Hematopoietic multipotent progenitor cell treated with erythropoietin and hydrocortisone succinate and interleukin-3 and kit ligand, for 17 days (in vitro differentiated cells): ENCODE measurements around the gene GNLY.
"Not testable (repeated sequence)": the region's sequence is repeated elsewhere in the genome, so short reads cannot be mapped to it uniquely, and the experiment has no call there.

Experiments used
- DNase-seq: peaks from one replicate; pipeline ENCODE4 v3.0.0-alpha.2; 2015; ENCODE audit warnings: low spot score

GNLY gene

DNA sequence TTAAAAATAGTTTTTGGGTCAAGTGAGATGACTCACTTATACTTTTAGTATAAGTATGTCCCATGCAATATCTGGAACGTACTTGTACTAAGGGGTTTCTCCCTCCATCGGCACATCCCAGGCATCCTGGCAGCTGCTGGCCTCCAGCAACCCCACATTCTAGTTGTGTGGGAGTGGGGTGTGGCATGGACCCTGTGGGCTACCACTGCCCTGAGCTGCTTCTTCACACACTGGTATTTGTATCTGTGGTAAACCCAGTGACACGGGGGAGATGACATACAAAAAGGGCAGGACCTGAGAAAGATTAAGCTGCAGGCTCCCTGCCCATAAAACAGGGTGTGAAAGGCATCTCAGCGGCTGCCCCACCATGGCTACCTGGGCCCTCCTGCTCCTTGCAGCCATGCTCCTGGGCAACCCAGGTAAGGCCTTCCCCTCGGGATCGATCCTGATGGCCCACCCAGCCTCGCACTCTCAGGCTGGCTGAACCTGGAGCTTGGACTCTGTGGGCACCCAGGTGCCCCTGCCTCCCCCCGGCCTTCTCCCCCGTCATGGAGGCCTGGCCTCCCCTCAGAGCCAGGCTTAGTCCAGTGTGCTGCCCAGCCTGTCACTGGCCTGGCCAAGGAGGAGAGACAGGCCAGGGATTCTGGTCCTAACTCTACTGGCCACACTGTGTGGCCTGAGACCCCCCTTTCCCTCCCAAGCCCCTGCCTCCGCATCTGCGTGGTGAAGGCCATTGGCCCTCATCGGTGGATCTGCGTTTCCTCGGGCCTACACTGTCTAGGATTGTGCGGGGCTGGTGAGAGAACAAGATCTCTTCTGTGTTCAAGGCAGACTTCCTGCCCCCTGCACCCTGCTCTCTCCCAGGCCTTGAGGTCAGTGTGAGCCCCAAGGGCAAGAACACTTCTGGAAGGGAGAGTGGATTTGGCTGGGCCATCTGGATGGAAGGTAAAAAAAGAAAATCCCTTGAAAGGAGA is at the start of gene GNLY:
GNLY (plus strand) TSS at position 307 of the 974 bp plus-strand sequence; CDS start at position 368, 61 bp downstream.
- DNase-seq, result no peak

DNA sequence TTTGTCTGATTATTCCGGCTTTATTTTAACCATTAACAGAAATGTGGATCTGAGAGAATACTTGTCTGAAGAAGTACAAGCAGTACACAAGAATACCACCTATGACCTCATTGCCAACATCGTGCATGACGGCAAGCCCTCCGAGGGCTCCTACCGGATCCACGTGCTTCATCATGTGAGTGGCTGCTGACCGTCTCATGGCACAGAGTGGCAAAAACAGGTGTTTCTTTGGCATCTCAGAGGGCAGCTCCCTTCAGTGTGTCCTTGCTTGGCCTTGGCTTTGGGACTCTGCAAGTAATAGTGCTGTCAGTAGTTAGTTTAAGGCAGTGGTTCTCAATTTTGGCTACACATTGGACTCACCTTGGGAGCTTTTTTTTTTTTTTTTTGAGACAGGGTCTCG is 49.2 kb upstream of the GNLY start:
- DNase-seq, result no peak

DNA sequence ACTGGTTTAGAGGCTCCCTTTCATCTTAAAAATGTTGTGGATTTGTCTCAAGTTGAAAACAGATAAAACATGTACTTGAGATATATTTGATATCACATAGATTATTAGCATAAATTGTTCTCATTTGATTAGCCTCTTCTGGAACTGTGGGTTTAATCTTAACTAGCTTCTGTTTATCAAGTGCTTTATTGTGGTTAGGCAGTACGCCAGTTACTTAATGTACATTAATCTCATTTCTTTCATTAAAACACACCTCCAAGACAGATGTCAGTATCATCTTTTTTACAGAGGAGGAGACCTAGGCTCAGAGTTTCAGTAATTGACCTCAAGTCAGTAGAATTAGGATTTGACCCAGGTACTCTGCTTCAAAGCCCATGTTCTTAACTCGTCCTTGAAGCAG is 48.0 kb upstream of the GNLY start:
- DNase-seq, result no peak

DNA sequence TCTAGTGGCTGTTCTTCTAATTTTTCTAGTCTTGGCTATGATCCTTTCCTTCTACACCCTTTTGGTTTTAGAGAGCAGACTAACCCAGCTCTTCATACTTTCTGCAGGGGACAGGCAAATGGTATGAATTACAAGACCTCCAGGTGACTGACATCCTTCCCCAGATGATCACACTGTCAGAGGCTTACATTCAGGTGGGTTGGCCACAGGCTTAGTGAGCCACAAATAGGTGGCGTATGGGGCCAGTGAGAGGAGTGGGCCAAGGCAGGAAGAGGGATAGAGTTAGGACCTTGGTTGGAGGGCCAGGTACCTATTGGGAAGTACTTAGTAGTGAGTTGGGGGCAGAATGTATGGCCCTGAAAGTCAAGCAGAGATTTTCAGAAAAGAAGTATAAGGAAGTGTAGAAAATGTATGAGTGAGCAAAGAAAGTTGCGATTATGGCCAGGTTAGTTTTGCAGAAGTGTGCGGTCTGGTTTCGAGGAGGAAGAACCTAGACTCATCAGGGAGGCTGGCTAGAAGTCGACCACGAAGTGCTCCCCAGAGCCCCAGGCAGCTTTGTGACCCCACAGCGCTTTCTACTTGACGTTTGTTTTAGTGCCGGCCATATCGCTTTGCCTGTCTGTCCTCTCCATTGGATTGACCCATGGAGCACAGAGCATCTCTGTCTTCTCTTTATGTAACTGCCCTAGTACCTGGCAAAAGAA is 46.2 kb upstream of the GNLY start:
- DNase-seq, result no peak

DNA sequence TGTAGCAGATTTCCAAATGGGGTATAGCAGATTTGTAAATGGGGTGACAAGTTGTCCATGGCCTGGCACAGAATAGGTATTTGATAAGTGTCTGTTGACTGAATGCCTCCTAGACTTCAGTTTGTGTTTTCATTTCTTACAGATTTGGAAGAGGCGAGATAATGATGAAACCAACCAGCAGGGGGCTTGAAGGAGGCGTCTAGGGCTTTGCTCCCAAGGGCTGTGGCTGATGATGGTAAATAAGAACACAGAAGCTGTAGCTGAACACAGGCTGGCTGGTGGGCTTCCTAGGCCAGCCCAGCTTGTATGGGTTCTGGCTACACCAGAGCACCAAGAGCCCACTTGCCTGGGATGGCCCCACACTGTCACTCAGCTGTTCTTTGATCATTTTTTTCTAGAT is 45.5 kb upstream of the GNLY start:
- DNase-seq, result peak; percentile 14

DNA sequence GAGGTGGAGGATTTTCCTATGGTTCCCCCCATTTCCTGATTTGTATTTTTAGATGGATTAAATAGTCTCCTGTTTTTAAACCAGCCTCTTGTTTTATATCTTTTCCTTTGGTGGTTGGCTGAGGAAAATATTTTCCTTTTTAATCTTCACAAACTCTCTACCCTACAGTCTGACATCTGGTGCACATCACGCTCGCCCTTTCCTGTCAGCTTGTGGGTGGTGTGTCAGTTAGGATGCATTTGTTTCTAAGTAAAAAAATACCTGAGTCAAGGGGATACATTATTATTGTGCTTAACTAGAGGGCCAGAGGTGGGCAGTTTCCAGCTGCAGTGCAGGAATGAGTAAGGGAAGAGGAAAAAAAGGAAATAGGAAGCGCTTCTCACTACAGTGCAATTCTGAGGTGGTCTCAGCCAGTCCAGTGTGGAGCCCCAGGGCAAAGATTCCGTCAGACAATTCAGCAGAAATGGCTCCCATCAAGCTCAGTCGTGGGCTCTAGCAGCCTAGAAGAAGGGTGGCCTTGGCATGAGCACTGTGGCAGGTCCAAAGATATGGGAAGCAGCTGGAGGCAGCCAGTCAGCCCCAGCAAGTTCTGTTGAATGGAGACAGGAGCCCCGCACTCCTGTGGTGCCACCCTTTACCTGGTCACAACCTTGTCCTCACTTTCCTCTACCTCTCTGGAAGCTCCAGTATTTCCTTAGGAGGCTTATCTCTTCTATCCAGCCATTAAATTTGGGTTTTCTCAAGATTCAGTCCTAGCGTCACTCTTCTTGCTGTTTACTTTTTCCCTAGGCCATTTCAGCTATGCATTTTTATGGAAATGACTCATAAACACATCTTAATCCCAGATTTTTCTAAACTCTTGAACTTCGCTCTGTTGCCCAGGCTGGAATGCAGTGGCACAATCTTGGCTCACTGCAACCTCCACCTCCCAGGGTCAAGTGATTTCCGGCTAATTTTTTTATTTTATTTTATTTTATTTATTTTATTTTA is 44.7 kb upstream of the GNLY start:
- no peak for DNase-seq

DNA sequence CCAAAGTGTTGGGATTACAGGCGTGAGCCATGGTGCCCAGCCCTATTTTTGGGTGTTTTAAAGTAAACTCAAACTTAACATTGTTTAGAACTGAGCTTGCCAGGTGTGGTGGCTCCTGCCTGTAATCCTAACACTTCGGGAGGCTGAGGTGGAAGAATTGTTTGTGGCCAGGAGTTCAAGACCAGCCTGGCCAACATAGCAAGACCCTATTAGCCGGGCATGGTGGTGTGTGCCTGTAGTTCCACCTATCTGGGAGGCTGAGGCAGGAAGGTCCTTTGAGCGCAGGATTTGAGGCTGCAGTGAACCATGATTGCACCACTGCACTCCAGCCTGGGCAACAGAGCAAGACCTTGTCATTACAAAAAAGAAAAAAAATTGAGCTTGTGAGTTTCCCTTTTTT is 43.7 kb upstream of the GNLY start:
- DNase-seq, result no peak

DNA sequence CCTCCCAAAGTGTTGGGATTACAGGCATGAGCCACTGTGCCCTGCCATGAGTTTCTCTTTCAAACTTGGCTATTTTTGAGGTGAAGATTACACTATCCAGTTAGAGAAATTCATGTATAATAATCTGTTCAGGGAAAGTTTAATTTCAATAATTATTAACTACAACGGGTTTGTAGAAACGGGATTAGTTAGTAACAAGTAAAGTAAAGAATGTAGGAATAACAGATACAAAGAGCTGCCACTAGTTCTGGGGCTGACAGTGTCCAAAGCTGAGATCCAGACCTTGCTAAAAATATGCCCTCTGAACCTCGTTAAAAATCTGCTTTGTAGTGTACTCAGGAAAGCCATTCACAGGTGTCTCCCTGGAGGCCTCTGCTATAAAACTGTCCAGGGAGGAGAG is 43.1 kb upstream of the GNLY start:
- DNase-seq, result no peak

DNA sequence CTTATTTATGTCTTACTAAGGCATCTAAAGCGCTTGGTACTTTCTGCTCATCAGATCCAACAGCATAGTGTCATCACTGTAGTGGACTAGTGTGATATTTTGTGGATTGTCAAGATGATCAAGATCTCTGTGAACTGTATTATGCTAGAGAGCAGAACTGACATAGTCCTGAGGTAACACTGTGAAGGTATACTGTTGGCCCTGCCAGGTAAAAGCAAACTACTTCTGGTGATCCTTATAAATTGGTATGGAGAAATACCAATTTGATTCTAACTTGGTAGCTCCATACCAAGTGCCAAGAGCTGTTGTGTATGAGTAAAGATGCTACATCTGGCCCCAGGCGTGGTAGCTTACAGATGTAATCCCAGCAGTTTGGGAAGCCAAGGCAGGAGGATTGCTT is 42.1 kb upstream of the GNLY start:
- DNase-seq, result no peak

DNA sequence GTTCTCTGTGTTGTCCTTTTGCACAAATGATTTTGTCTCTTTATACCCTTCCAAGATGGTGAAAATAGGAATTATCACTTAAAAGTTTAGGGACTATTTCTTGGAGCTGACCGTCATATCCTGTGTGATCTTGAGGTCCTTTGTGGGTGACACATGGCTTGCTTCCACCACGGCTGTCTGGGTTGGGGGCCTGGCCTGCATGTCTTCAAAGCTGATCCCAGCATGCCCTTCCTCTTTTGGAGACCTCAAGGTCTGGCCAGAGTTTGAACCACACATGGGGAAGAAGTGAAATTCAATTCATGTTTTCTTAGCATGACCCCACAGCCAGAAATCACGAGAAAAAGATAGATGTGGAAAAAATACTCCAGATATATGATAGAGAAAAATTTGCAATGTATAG is 40.2 kb upstream of the GNLY start:
- DNase-seq, result no peak

DNA sequence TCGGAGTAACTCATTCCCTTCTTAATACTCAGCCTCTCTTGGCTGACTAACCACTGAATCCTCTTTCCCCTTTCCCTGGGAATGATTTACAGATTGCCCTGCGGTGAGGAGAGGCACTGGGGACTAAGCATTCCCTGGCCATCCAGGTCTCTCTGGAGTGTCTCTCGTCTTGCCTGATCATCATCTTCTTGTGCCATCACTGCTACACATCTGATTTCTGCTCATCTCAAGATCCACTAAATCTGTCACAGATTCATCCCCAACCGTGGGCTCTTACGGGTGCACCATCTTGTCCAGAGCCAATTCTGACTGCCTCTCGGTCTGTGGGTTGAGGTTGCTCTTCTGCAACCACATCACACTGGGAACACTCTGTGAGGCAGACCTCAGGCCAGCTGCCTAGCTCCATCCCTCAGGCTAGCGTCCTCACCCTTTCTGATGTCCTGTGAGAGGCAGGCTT is 38.2 kb upstream of the GNLY start:
- DNase-seq, result no peak

DNA sequence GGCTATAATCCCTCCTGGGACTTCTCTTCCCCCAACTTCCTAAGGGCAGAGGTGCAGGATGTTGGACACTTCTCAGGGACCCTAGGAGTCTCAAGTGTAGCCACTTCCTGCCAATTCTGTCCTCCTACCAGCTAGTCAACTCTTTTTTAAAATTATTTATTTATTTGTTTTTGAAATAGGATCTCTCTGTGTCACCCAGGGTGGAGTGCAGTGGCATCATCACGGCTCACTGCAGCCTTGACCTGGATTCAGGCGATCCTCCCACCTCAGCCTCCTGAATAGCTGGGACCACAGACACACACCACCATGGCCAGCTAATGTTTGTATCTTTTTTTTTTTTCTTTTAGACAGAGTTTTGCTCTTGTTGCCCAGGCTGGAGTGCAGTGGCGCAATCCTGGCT is 37.7 kb upstream of the GNLY start:
- DNase-seq, result no peak

DNA sequence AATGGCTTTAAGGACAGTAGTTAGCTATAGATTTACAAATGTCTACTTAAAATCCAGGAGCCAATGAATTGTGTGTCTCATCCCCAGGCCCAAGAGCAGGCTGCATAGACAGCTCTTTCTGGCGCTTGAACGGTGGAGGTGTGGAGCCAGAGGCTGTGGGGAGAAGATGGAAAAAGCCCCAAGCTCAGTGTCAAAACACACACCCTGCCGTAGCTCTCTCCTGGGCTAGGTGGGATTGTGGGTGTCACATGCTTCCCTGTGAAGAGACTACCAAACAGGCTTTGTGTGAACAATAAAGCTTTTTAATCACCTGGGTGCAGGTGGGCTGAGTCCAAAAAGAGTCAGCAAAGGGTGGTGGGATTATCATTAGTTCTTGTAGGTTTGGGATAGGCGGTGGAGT is 36.8 kb upstream of the GNLY start:
- not testable (repeated sequence) for DNase-seq

DNA sequence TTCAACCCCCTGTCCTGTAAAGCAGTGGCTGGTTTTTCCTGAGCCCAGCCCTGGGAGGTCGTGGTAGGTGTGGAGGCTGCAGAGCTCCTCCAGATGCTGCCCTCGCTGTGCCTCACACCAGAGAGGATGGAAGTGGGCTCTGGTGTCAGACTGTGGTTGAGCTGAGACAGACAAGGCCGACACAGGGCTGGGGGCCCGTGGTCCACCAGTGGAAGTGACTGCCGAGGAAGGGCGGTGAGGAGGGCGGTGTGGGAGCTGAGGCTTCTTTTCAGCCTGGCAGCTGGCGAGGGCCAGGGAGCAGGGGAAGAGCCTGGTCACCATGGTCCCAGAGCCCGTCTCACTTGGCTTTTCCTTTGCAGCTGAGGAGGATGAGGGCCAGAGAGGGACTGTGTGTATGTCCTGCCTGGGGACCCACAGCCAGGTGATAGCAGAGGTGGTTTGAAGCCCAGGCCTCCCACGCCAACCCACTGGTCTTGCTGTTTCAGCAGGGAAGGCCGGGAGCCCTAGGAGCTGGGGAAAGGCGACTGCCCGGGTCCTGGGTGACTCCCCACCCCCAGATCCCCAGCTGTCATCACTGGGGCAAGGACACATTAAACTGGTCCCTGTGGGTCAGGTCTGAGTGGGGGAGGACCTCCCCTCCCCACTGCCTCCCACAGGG is 34.7 kb upstream of the GNLY start:
- no peak for DNase-seq

DNA sequence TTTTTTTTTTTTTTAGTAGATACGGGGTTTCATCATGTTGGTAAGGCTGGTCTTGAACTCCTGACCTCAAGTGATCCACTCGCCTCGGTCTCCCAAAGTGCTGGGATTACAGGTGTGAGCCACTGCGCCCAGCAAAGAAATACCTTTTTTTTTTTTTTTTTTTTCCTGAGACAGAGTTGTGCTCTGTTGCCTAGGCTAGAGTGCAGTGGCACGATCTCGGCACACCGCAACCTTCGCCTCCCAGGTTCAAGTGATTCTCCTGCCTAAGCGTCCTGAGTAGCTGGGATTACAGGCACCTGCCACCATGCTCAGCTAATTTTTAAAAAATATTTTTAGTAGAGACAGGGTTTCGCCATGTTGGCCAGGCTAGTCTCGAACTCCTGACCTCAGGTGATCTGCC is 33.9 kb upstream of the GNLY start:
- DNase-seq, result not testable (repeated sequence)

DNA sequence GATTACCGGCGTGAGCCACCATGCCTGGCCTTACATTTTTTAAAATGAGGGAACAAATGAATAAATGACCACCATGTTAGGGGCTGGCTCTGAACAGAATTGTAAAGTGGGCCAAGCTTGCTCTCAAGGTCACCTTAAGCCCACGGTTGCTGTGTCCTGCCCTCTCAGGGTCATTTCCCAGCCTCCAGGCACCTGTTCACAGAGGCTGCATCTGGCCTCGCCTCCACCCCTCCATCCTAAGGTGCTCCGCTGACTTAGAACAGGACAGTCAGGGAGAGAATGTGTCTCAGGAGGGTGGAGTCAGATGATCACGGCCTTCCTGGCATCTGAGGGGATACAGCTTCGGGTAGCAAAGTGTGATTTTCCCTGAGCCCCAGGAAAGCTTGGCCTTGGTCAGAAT is 33.4 kb upstream of the GNLY start:
- no peak for DNase-seq

DNA sequence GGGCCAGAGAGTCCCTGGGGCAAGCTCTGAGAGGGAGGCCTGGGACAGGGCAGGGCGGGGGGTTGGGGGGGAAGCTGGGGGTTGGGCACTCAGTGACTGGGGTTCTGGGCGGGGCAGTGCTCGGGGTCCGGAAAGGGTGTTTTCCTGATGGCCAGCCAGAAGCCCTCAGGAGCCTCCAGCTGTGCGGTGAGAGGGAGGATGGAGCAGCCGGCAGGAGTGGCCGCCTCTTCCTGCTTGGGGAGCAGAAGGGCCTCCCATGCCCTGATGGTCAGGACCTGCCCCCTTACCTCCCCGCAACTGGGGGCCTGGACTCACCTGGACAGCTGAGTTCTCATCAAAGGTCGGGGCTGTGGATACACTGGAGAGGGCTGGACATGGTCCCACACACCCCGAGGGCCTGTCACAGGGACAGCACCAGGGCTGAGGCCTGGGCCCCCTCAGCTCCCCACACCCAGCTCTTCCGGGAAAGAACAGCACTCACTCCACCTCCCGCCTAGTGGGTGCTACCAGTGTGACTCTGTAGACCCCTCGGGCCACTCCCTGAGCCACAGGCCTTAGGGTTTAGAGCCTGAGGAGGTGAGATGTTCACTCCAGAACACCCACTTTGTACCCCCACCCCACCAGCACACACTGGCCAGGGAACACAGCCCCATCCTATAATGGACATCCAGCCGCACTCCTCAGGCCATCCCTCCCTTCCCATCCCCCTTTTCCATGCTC is 32.9 kb upstream of the GNLY start:
- no peak for DNase-seq

DNA sequence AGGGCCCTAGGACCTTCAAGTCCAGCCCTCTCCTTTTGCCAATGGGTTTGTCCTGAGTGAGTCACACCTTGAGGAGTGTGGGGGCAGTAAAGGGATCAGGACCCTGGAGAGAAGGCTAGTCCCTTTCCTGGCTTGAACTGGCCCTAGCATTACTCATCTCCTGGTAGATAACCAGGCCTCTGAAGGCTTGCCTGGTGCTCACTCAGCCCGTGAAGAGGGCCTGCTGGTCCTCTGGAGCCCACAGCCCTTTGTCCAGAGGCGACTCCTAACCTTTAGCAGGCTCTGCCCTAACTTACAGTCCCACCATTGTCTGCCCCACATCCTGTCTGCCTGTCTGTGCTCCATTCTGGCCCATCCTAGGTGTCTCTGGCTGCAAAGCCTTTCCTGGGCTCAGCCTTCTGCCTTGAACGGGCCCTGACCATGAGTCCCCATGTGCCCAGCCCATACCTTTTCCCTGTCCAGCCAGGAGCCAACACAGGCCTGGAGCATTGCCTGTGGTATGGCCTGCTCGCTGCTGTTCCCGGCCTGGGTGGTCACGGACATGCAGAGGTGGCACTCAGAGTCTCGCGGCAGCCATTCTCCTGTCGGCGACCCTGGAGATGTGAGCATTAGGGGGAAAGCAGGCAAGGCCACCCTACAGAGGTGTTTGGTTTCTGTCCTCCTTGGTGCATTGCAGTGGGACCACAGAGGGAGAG is 31.1 kb upstream of the GNLY start:
- DNase-seq, result no peak

DNA sequence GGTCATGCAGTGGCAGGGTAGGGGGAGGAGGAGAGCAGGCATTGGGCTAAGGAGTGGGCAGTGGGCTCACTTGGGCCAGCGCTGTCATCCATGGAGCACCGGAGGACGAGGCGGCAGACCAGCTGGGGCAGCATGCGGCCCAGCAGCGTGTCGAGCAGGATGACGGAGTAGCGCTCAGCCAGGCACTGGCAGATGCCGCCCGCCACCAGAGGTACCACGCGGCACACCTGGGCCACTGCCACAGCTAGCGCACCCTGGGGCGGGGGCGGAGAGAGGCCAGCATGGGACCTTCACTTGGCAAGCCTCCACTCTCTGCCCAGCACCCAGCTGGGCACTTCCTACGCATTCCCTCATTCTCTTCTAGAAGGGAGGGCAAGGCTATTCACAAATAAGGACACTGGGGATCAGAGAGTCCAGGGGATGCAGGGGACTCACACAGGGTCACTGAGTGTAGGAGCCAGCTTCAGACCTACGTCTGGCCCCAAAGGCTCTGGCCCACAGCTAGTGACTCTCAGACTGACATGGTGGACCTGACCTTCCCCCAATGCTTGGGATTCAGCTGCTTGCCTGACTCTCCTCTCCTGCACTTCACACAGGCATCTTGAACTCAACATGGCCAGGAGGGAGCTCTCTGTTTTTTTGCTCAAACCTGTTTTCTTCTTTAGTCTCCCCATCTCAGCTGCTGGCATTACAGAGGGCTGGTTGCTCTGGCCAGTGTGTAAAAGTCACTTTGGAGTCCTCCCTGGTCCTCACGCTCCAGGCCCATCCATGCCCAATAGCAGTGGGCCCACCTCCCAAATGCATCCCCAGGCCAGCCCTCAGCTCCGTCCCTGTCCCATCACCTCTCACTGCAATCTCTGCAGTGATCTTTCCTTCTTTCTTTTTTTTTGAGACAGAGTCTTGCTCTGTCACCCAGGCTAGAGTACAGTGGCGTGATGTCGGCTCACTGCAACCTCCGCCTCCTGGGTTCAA is 30.3 kb upstream of the GNLY start:
- DNase-seq, result no peak
